D721Med (cell line): ENCODE measurements around the gene NPAS3.

ENCODE experiments used
- DNase-seq: peaks from one replicate; pipeline ENCODE4 v3.0.0; 2011; ENCODE audit warnings: low spot score; ENCODE audit not compliant: insufficient read length
- FAIRE-seq: peaks from 2 replicates; lab custom pipeline; 2011; peaks lifted over from hg19 to GRCh38; lab: Jason Lieb, UNC
- CTCF ChIP-seq: IDR thresholded peaks from 2 replicates; pipeline ENCODE4 v1.5.1; 2012; ENCODE audit warnings: mild to moderate bottlenecking, control low read depth; ENCODE audit not compliant: insufficient read depth; ENCODE audit errors: missing control alignments

Gene NPAS3

GRCh38 chr14:33702293-33702692 is 763.6 kb downstream of the NPAS3 start:
- no peak for DNase-seq
- no peak for FAIRE-seq
- no peak for TF ChIP-seq CTCF

- FAIRE-seq (no peak), DNase-seq (no peak)
- no peak for TF ChIP-seq CTCF
Observed at GRCh38 chr14:33704481-33704880, 765.8 kb downstream of the NPAS3 start.

- FAIRE-seq = no peak
Observed at GRCh38 chr14:33705490-33705889, 766.8 kb downstream of the NPAS3 start.

GRCh38 chr14:33707716-33708115 is 769.0 kb downstream of the NPAS3 start:
- DNase-seq (no peak), FAIRE-seq (no peak)
- no peak for TF ChIP-seq CTCF

More at GRCh38 chr14:33705490-33705889, 766.8 kb downstream of the NPAS3 start:
- DNase-seq = no peak
- no peak for TF ChIP-seq CTCF

GRCh38 chr14:33709283-33709682 is 770.6 kb downstream of the NPAS3 start:
- FAIRE-seq (no peak), DNase-seq (no peak)
- no peak for TF ChIP-seq CTCF

GRCh38 chr14:33709711-33710110 is 771.0 kb downstream of the NPAS3 start:
- FAIRE-seq (no peak), DNase-seq (no peak)

More at GRCh38 chr14:33709711-33710110, 771.0 kb downstream of the NPAS3 start:
- no peak for TF ChIP-seq CTCF
